ENCODE measurements around the gene CIRBP. TPM values are rescaled to one million over a fixed set of nuclear protein-coding genes. Genes with fewer than 3 reads are reported as not detected.

The CIRBP gene
- total and polyA plus RNA-seq, 2 donors (not counting 1 experiment from before 2014, with no cell fraction given) = 643 to 1,164 TPM

DNA sequence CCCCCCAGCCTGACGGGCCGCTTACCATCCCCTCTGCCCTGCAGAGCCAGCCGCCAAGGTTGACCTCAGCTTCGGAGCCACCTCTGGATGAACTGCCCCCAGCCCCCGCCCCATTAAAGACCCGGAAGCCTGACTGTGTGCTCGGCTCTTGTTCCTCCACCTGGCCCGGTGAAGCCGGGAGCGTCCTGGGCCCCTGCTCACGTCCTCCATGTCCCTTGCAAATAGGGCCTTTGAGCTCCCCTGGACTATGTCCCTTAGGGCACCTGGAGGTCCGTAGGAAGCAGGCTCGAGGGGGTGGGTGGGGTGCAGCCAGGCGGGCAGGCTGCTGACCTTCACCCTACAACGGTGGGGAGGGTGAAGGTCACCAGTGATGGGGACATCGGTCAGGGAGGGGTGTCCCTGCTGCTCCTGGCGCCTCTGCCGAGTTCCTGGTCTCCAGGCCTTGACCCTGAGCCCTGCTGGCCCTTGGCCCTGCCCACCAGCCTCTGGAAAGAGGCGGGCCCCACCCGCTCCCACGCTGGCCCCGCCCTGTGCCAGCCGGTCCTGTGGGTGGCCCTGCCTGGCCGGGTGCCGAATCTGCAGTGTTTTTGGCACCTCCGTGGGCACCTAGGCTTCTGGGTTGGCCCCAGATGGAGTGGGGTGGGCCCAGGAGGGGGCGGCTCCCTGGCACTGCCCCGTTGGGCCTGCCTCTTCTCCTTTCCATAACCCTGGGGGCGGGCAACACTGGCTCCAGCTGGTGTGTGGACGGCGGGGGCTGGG is 24.3 kb upstream of the CIRBP start:
- peak overlapping the region; percentile 84 for H3K4me3 Mint-ChIP-seq
- CTCF ChIA-PET = interaction anchor here (0.5 to 8.0 kb wide), 43 partner anchors 9 to 381 kb away, joined by 3 to 658 read pairs (median 4); partner anchors contain the start of genes ABCA7, CIRBP, FAM174C and MED16
- WGBS (ENCODE audit: insufficient coverage) = 37% methylated on average over 26 of the region's 31 CpGs
- Histone ChIP-seq H3K27ac (ENCODE audit: low read length in 2 of 2) (peak overlapping the region; percentile 48 to 53), H2AFZ (ENCODE audit: insufficient read depth, low read depth, low read length, poor library complexity, severe bottlenecking) (peak overlapping the region; percentile 59), H4K20me1 (ENCODE audit: control insufficient read depth, insufficient read depth, low read length, poor library complexity, severe bottlenecking) (peaks cover 19% of the 10 kb centered on the region), H3K4me2 (replicated peaks; ENCODE audit: low read depth, low read length, poor library complexity, severe bottlenecking) (peak overlapping the region; percentile 90), H3K9me3 (ENCODE audit: control extremely low read depth in 1 of 3, control insufficient read depth in 2 of 3, insufficient read depth in 1 of 3, low read length in 2 of 3) (no peaks in the 10 kb centered on the region), H3K4me3 (ENCODE audit: control extremely low read depth in 1 of 5, extremely low read depth in 1 of 5, insufficient read depth in 1 of 5, low read depth in 2 of 5, low read length in 4 of 5) (peak overlapping the region in 4 of 5 experiments; percentile 10 to 52 (median 30)), H3K36me3 (replicated peaks in 1 of 2; ENCODE audit: control extremely low read depth in 1 of 2, control insufficient read depth in 1 of 2, extremely low read depth in 1 of 2, insufficient read depth in 2 of 2, low read length in 1 of 2) (peaks cover 0 to 4% of the 10 kb centered on the region in 2 experiments), H3K27me3 (replicated peaks in 1 of 4; ENCODE audit: control extremely low read depth in 1 of 4, control insufficient read depth in 3 of 4, insufficient read depth in 4 of 4, low read length in 3 of 4) (no peaks in the 10 kb centered on the region), H3K9ac (ENCODE audit: low read length) (peak overlapping the region; percentile 56), H3K79me2 (ENCODE audit: control insufficient read depth, insufficient read depth, low read length) (peaks cover 25% of the 10 kb centered on the region), H3K4me1 (ENCODE audit: control insufficient read depth in 2 of 2, insufficient read depth in 2 of 2, low read length in 2 of 2) (peaks cover 36 to 58% of the 10 kb centered on the region in 2 donors)
- no peak for DNase-seq
- no peak for ATAC-seq (ENCODE audit: low read depth)
- peaks cover 28% of the 10 kb centered on the region for H3K4me1 Mint-ChIP-seq
- H3K9me3 Mint-ChIP-seq (ENCODE audit: insufficient read depth) = no peaks in the 10 kb centered on the region
- intact Hi-C loops (cut with micrococcal nuclease) = loop anchor here (1.0 to 10.0 kb wide), 8 partner anchors 21 to 1940 kb away; partner anchors contain the start of genes CNN2, GPX4, NCLN and NDUFS7
- POLR2A ChIA-PET = interaction anchor here (0.6 to 7.8 kb wide), 12 partner anchors 8 to 298 kb away, joined by 3 to 402 read pairs (median 8); partner anchors contain the start of genes ARHGAP45, CIRBP, CNN2 and FAM174C
- H3K27ac Mint-ChIP-seq = peak overlapping the region; percentile 95
- no peaks in the 10 kb centered on the region for H3K27me3 Mint-ChIP-seq
- TF ChIP-seq, protein P1, sequence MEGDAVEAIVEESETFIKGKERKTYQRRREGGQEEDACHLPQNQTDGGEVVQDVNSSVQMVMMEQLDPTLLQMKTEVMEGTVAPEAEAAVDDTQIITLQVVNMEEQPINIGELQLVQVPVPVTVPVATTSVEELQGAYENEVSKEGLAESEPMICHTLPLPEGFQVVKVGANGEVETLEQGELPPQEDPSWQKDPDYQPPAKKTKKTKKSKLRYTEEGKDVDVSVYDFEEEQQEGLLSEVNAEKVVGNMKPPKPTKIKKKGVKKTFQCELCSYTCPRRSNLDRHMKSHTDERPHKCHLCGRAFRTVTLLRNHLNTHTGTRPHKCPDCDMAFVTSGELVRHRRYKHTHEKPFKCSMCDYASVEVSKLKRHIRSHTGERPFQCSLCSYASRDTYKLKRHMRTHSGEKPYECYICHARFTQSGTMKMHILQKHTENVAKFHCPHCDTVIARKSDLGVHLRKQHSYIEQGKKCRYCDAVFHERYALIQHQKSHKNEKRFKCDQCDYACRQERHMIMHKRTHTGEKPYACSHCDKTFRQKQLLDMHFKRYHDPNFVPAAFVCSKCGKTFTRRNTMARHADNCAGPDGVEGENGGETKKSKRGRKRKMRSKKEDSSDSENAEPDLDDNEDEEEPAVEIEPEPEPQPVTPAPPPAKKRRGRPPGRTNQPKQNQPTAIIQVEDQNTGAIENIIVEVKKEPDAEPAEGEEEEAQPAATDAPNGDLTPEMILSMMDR (IDR thresholded peaks at IDR 0.05) = no peak
